ENCODE results near the gene LRRTM4.

The LRRTM4 gene

DNA sequence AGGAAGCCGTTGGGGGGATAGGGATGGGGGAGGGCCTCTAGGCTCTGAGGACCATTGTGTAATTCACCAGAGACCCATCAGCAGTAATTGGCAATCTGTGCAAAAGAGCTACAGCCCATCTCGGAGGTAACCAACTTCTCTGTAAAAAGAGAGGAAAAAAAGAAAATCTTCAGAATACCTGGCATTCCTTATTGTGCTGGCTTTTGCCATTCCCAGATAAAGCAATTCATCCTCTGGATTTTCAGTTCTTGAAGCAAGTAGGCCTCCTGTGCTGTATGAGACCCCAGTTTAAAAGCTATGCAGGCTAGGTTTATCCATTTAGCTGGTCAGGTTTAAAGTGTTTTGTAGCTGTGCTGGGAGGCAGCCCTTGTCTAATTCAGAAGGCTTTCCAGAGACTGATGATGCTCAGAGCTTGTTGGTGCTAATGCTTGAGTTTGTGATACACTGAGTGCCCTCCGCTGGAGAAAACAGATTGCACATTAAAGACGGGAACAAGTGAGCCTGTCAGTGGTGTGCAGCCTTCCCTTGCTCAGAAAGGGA lies at the start of gene LRRTM4:
Gene LRRTM4 (minus strand): TSS at position 446 of the 540 bp plus-strand sequence.
- DNase-seq: no peak

DNA sequence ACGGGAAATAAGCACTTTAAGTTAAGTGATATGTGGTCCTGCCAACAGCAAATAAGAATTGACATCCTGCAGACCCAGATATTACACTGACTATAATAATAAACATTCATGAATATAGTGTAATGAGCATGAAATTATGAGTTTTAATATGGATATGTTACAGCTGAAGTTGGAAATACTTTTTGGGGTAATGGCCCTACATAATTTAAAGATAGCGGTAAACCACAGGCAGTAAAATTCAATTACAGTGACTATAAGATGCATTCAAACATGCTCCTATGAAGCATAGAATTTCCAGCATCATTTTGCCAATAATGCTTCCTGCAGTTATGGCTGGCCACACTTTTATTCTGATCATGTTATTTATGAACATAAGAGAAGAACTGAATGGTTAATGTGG lies 49.4 kb upstream of the LRRTM4 start:
- no peak for DNase-seq

DNA sequence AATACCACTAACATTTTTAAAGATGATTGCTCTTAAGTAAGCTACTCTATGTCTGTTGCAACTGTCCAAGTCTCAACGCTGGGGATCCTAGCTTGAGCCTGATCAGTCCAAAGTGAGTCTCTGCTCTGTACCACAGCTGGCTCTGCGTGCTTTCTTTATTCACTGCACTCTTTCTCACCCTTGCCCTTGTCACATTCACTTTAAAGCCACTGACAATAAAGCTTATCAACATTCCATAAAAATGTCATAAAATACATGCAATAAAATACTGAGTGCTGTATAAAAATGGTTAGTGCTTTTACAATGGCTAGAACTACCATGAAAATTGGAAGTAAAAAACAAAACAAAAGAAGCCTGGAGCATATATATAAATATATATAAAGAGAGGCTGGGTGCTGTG lies 45.5 kb upstream of the LRRTM4 start:
- DNase-seq: no peak

GRCh38 chr2:77566582-77566981 lies 44.4 kb upstream of the LRRTM4 start:
- DNase-seq: no peak

GRCh38 chr2:77566131-77566530 lies 44.0 kb upstream of the LRRTM4 start:
- no peak for DNase-seq

- DNase-seq: no peak
Measured at GRCh38 chr2:77552956-77553355, 30.8 kb upstream of the LRRTM4 start.

DNA sequence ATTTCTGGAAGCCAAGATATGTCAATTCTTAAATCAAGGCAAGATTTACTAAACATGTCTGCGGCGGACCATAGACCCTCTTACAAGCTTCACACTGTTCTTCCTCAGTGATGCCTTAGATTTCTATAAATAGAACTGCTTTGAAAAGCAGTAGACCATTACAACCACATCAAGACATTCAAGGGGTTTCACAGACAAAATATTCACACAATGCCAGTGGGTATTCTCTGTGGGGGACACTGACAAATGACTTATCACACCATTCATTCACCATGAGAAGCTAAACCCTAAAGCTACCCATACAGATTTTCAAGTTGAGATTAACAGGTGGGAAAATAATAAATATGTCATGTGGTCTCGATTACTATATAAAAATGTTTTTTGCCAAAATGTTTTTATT lies 15.9 kb upstream of the LRRTM4 start:
- no peak for DNase-seq

- no peak for DNase-seq
Measured at GRCh38 chr2:77522888-77523287, 712 bp upstream of the LRRTM4 start.

DNA sequence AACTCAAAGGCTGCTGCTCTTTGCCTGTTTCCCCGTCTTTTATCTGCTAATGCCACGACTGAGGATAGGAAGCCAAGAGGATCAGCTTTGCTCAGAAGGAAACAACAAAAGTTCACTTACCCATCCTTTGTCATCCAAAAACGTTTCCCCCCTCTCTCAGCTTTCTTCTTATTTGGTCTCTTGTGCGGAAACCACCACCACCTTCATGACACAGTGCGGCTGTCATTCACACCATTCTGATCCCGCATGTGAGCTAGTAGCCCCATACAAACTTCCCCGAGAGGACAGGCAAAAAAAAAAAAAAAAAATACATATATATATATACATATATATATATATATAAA lies 656 bp downstream of the LRRTM4 start:
- no peak for DNase-seq

DNA sequence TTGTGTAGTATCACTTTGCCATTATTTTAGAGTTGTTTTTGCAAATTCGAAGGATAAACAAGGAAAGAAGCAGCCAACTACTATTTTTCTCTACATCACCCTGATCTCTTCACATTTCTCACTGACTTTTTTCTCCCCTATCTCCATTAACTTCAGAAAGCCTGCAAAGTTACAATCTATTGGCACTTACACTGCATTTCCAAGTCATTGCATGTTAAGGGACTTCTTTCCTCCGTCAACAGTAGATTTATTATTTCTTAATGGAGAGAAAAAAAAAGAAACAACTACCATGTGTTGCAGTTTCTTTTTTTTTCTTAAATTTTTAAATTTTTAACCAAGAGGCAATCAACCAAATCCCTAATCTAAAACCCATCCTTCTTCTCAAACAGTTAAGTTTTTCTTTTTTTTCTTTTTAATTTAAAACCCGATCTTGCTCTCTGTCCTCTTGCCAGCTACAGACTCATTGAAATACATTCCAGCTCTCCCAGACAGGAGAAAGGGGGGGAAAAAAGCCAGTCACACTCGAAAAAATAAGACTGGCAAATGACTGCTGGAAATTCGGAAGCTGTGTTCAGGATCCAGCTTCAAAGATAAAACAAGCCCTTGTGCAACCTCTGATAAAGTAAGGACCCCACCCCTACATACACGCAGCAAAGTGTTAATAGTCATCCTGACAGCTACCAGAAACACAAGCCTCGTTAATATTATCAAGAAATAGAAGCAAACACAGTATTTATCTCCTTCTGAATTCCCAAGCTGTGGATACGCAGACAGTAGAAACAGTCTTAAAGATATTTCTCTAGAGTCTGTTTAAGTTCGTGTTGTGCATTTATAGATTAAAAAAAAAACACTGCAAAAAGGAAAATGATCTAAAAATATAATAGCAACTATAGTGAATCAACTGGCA lies 1.3 kb downstream of the LRRTM4 start:
- DNase-seq: no peak

DNA sequence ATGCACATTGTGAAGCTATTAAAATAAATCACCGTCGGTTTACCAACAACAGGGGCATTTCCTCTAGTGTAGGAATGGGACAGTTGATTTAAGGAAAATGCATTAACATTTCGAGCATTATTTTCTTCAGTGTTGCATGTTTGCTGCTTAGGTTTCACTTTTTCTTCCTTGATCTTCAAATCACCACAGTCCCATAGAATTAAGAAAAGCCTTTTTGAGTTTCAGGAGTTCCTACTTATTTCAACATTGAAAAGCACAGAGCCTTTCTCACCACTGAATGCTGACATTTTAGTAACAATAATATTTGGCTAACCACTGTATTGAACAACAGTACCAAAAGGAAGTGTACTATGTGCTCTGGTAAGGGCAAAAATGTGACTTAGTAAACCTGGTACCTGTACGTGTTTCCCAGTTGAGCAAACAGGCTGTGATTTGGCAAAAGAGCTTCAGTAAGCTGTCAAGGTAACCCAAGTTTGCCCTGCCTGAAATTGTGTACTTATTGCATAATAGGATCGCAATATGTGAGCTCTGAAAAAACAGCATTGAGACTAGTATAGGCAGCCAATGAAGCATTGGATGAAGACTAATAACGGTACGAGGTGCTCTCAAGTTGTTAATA lies 2.2 kb downstream of the LRRTM4 start:
- DNase-seq: no peak

GRCh38 chr2:77519164-77519887 lies 2.9 kb downstream of the LRRTM4 start:
- no peak for DNase-seq

GRCh38 chr2:77518311-77518710 lies 3.9 kb downstream of the LRRTM4 start:
- no peak for DNase-seq

DNA sequence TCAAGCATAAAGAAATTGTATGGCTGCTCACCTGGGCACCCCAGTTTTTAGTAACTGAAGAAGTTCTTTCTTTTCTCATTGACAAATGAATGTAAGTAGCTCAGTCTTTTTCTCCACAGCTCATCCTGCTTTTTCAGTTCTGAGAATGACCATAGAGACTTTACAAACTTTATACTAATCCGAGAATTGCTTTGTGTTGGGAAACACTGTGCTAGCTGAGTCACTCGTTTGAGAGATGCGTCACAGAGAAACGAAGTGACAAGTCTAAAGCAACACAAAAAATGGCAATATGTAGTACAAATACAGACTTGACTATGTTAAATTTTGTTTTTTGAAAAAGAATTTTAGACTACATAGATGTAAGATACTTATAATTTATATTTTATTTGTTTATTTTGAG lies 9.0 kb downstream of the LRRTM4 start:
- DNase-seq: no peak

DNA sequence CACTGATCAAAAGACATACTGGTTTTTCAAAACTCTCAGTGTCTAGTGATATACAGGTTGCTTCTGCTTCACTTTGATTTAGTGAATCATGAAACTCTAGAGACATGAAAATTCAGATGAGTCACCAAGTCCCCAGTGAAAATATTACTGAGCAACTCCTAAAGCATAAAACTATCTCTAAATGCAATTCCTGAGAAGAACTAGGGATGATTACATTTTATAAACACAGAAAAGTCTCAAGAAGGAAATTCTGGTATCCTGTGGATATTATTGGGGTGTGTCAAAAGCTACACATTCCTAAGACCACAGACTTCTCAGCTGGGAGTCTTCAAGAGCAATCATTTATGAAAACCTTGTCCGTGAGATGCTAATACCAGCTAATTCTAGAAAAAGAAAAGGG lies 9.7 kb downstream of the LRRTM4 start:
- DNase-seq: no peak

GRCh38 chr2:77508511-77508910 lies 13.7 kb downstream of the LRRTM4 start:
- DNase-seq: no peak

DNA sequence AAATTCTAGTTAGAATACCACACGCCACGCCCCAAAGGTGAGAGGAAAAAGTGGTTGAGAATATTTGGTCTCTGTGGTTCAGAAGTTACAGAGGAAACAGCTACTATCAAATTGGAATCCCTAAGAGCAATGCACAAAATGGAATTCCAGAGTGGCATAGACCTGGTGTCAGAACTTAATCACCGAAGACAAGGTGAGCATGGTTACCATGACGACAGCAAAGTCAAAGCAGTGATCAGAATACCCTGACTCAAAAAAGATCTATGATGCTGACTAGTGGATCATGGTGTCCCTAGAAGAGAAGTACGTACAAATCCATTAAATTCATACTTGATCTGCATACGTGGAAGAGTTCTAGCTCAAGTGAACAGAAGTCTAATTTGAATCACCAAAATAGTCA lies 14.5 kb downstream of the LRRTM4 start:
- no peak for DNase-seq

GRCh38 chr2:77488141-77488540 lies 34.0 kb downstream of the LRRTM4 start:
- DNase-seq: no peak

DNA sequence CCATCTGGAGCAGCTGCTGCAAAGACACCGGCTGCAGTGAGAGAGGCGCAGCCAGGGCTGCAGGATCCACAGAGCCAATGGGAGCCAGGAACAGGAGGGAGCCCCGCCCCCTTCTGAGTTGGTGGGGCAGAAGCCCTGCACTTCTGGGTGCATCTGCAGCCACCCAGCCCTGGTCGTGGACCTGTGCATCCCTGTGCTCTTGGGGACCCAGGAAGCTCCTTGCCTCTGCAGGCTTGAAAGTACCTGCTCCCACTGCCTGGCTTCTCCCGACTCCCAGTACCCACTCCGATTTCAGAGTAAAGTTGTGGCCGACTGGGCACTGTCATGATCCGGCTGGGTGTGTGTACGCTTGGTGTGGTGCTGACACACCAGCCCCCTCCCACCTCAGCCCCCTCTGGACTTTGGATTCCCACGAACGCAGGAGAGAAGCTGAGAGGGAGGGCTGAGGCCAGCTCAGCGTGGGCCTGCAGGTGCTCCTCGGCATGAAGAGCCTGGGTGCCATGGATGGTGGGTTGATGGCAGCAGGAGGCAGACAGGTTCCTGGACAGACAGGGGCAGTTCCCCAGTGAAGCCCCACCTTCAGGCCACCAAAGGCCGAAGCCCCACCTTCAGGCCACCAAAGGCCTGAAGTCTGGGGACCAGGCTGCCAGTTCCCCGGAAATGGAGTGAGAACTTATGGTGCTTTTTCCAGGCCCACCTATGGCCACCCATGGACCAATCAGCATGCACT lies 34.9 kb downstream of the LRRTM4 start:
- no peak for DNase-seq

GRCh38 chr2:77484026-77484425 lies 38.1 kb downstream of the LRRTM4 start:
- DNase-seq: no peak

DNA sequence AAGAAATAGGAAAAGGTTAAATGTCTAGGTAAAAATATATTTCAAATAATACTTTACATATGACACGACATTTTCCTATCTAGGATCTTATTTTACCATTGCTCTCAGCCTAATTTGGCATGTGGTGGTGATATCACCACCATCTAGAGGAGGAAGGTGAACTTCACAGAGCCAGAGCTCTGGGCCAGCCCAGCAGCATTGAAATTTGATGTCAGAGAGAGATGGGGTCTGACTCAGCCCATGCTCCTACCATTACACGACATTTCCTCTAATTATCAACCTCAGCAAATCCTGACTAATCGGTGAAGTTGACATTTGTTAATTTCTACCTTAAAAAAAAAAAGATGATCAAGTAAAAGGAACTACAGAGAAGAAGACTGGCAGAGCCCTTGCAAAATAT lies 42.3 kb downstream of the LRRTM4 start:
- DNase-seq: no peak

DNA sequence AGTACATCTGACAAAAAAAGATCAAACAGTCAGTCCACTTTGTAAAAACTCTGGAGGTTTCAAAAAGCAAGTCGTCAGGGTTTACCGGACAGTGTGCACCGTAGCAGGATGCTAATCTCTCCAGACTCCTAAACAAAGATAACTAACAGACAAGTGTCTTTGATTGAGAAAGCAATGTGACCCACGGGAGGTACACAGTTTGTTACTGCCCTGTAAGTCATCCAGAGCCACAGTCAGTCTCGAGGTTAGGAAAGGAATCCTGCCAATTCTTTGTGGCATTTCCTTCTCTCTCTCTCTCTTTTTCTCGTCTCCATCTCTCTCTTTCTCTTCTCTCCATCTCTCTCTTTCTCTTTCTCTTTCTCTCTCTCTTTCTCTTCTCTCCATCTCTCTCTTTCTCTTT lies 42.8 kb downstream of the LRRTM4 start:
- DNase-seq: no peak

DNA sequence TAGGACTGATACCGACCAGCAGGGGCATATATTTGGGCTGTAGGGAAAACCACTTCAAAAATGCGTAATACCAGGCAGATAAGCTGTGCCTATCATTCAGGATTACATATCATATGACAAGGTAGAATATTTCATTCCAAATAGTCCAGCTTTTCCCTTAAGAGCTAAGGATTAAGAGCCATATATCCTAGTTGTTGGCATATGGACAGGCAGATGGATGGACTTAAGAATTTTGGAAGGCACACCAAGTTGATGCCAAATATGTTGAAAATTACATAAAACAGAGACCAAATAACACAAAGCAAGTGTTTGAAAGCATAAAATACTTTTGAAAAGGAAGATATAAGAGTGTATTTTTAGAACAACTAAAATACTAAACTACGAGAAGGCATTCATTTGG lies 52.1 kb downstream of the LRRTM4 start:
- no peak for DNase-seq

All from DMS153 (cell line).